Esophagus (tissue), 2 donors: ENCODE data around the gene BCL7C. TPM values are rescaled to one million over a fixed set of nuclear protein-coding genes. Genes with fewer than 3 reads are reported as not detected.
"Not testable (repeated sequence)": the region's sequence is repeated elsewhere in the genome, so short reads cannot be mapped to it uniquely, and the experiment has no call there.

Source experiments
- H3K27ac ChIP-seq, 2 donors: one replicate each; pipeline ENCODE4 v1.5.1; 2013; ENCODE audit warnings: low read depth in 2 of 2, mild to moderate bottlenecking in 2 of 2, inconsistent platforms in 1 of 2, low read length in 1 of 2, moderate library complexity in 1 of 2
- H3K27me3 ChIP-seq, 2 donors: one replicate each; pipeline ENCODE4 v1.6.1; 2013; ENCODE audit warnings: low read length in 2 of 2, control low read depth in 1 of 2, mild to moderate bottlenecking in 1 of 2; ENCODE audit not compliant: insufficient read depth in 2 of 2, control insufficient read depth in 1 of 2
- H3K36me3 ChIP-seq, 2 donors: one replicate each; pipeline ENCODE4 v1.6.1; 2013; ENCODE audit warnings: low read length in 1 of 2; ENCODE audit not compliant: control insufficient read depth in 2 of 2, insufficient read depth in 2 of 2
- H3K4me1 ChIP-seq, 2 donors: one replicate each; pipeline ENCODE4 v1.6.1; 2013; ENCODE audit warnings: low read length in 1 of 2; ENCODE audit not compliant: control insufficient read depth in 2 of 2, insufficient read depth in 2 of 2
- H3K4me3 ChIP-seq, 2 donors: one replicate each; pipeline ENCODE4 v1.5.1; 2013; ENCODE audit warnings: low read length in 2 of 2, mild to moderate bottlenecking in 2 of 2, low read depth in 1 of 2, moderate library complexity in 1 of 2
- H3K9me3 ChIP-seq, 2 donors: one replicate each; pipeline ENCODE4 v1.6.1; 2013; ENCODE audit warnings: mild to moderate bottlenecking in 2 of 2, low read depth in 1 of 2, low read length in 1 of 2, moderate library complexity in 1 of 2; ENCODE audit not compliant: control insufficient read depth in 2 of 2, insufficient read depth in 1 of 2
- WGBS, 2 donors: extraction: QIAGEN DNeasy Blood & Tissue Kit; methylation state at CpG; one replicate each; pipeline ENCODE4 v1.1.7; 2013; 5-methylcytosine and 5-hydroxymethylcytosine counted together
- polyA plus RNA-seq, 2 donors: library from polyadenylated mRNA; stranded (reverse); fragments of 200-250 nt; gene quantifications; one replicate each; pipeline ENCODE4 v1.2.3, GENCODE V29; 2013
- donor health status: healthy with polysubstance abuse.
- donor health status: Bipolar disorder and iron deficiency.

Gene BCL7C
- polyA plus RNA-seq, 2 donors = 21.8 to 33.9 TPM

DNA sequence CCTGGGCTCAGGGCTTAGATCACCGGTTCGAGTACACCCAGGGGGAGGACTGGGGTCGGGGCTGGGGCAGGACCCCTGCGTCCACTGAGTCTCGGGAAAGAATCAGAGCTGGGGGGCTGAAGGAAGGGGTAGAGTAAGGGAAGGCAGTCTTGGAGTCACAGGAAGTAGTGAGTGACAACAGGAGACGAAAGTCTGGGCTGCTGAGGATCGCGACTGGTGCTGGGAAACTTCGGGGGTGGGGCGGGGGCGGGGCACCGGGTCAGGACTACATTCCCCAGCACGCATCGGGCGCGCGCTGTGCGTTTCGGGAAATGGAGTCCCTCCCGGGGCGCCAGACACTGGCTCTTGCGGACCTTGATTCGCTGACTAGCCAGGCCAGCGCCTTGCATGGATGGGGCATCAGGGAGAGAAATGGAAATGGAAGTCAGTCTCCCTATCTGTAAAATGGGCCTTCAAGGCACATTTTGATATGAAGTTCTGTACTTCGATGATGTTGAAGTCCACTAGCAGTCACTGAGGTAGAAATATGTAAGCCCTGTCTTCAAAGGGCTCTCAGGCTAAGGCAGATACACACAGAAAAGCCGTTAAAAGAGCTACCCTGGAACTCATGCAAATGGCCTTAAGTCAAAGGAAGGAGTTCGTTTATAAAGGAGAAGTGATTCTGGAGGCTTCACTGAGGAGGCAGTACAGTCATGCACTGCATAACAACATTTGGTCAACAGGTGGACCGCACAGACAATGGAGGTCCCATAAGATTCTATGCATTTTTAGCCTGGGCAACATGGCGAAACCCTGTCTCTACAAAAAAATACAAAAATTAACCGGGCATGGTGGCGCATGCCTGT is 3.2 kb upstream of the BCL7C start:
- Histone ChIP-seq H3K9me3 (no peaks in the 10 kb centered on the region), H3K4me1 (peaks cover 2 to 24% of the 10 kb centered on the region in 2 donors), H3K27me3 (no peaks in the 10 kb centered on the region), H3K4me3 (peak overlapping the region; percentile 53 to 55), H3K36me3 (no peaks in the 10 kb centered on the region), H3K27ac (peak overlapping the region; percentile 95 to 100)
- WGBS, 2 donors = 16 to 19% methylated on average over 30 to 31 of the region's 31 CpGs

DNA sequence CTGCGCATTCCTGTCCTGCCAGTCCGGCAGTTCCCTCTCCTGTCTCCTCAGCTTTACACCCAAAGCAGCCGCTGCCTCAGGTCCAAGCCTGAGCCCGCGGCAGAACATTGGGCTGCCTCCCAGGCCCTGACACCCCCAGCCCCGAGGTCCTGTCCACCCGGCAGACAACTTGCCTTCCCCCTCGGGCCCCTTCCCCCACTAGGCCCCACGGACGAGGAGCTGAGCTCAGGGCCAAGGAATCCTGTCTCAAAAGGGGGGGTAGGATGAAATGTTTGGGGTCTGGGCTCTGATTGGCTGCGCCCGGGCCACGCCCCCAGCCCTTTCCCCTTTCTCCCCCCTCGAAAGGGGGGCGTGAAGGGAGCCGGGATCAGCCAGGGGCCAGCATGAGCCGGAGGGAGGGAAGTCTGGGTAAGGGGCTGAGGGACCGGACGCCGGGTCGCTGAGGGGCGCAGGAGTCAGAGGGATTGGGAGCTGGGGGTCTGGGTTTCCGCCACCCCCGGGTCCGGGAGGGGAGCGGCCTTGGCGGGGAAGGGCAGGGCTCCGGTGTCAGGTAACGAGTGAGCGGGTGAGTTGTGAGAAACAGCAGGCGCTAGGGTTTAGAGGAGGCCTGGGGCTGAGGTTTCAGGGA is 2.5 kb upstream of the BCL7C start, which contains the start of gene CTF1:
Gene CTF1, plus strand, starts transcription at position 354 of the 628 bp plus-strand sequence. Its CDS starts 30 bp downstream, at position 384.
- peak within 1 kb of the TSS; percentile 53 to 55 for H3K4me3 ChIP-seq
- H3K4me1 ChIP-seq = peaks cover 2 to 24% of the 10 kb centered on the region in 2 donors
- no peaks in the 10 kb centered on the region for H3K36me3 ChIP-seq
- 14 to 17% methylated on average over 30 to 31 of the region's 31 CpGs for WGBS, 2 donors
- H3K27ac ChIP-seq = peak within 1 kb of the TSS; percentile 95 to 100
- H3K9me3 ChIP-seq = no peaks in the 10 kb centered on the region
- no peaks in the 10 kb centered on the region for H3K27me3 ChIP-seq

DNA sequence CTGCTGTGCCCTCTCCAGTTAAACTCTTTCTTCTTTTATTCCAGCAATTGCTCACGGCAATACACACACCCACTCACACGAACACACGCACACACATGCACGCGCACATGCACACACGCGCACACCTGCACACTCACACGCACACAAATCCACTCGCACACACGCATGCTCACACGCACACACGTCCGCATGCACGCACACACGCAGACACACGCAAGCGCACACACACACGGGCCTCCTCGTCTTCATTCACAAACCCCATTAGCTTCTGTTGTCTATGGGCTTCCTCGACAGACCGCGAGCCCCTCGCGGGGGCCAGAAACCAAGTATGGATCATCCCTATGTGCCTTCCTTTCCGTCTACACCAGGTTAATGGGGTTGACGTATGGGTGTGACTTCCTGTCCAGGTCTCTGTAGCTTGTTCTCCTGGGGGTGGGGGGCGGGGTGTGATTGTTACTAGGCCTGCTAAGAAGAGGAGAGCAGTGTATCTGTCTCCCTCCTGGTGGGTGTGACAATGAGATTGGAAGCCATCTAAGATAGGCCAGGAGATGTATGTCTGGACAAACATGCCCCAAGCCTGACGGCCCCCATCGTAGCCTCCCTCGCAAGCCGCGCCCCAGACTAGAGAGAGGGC is 1.9 kb upstream of the BCL7C start:
- Histone ChIP-seq H3K4me1 (peaks cover 2 to 24% of the 10 kb centered on the region in 2 donors), H3K27me3 (no peaks in the 10 kb centered on the region), H3K9me3 (no peaks in the 10 kb centered on the region), H3K27ac (peak overlapping the region; percentile 95 to 100), H3K4me3 (peak overlapping the region; percentile 53 to 55), H3K36me3 (no peaks in the 10 kb centered on the region)
- WGBS, 2 donors = 38 to 66% methylated on average over 32 of the region's 32 CpGs

DNA sequence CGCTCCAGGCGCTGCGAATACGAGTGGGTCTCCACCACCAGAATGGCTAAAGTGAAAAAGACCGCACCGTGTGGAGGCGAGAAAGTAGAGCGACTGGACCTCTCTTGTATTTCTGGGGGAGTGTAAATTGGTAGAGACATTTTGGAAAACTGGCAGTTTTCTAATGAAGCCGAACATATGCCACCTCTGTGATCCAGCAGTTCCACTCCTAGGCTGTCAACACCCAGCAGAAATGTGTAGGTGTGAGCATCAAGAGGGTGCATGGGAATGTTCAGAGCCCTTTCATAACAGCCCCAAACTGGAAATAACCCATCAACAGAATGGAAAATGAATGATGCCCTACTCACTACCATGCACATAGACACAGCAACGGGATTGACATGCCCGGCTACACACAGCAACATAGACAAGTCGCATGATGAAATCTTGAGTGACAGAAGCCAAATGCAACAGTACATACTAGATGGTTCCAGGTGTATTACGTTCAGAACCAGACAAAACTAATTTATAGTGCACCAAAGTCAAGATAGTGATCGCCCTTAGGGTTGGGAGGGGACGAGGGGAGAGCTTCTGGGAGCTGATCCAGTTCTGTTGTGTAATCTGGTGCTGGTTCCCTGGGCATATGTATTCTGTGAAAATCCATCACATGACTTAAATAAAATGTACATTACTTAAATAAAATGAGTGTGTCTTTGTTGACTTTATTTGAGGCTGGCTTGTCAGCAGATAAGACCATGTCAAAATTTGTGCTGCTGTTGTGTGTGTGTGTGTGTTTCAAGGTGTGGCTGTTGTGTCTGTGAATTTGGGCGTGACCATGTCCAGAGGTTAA is 877 bp upstream of the BCL7C start:
- WGBS, 2 donors = 29 to 38% methylated on average over 16 of the region's 16 CpGs
- H3K4me3 ChIP-seq = peak overlapping the region; percentile 67 to 83

DNA sequence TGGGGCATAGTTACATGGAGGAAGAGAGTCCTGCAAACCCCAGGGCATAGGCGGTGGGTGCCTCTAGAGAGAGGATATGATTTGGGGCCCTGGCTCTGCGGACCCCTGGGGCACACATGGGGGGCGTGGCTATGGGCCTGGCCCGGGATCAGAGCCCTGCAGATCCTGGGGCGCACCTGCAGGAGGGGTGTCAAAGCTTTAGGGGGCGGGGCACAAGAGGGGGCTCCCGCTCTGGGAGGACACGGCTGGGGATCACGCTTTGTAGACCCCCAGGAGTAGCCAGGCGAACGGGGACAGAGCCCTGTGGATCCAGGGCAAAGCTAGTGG is 497 bp downstream of the BCL7C start:
- Histone ChIP-seq H3K9me3 (no peaks in the 10 kb centered on the region), H3K4me1 (peaks cover 2 to 24% of the 10 kb centered on the region in 2 donors), H3K27ac (peak overlapping the region; percentile 95 to 100), H3K4me3 (peak overlapping the region; percentile 67 to 83), H3K36me3 (peaks cover 3 to 7% of the 10 kb centered on the region in 2 donors), H3K27me3 (no peaks in the 10 kb centered on the region)
- 1% methylated on average over 7 to 11 of the region's 11 CpGs for WGBS, 2 donors

More for the DNA sequence above, 877 bp upstream of the BCL7C start:
- Histone ChIP-seq H3K36me3 (no peaks in the 10 kb centered on the region), H3K9me3 (no peaks in the 10 kb centered on the region), H3K4me1 (peaks cover 2 to 24% of the 10 kb centered on the region in 2 donors), H3K27me3 (no peaks in the 10 kb centered on the region), H3K27ac (peak overlapping the region; percentile 95 to 100)

DNA sequence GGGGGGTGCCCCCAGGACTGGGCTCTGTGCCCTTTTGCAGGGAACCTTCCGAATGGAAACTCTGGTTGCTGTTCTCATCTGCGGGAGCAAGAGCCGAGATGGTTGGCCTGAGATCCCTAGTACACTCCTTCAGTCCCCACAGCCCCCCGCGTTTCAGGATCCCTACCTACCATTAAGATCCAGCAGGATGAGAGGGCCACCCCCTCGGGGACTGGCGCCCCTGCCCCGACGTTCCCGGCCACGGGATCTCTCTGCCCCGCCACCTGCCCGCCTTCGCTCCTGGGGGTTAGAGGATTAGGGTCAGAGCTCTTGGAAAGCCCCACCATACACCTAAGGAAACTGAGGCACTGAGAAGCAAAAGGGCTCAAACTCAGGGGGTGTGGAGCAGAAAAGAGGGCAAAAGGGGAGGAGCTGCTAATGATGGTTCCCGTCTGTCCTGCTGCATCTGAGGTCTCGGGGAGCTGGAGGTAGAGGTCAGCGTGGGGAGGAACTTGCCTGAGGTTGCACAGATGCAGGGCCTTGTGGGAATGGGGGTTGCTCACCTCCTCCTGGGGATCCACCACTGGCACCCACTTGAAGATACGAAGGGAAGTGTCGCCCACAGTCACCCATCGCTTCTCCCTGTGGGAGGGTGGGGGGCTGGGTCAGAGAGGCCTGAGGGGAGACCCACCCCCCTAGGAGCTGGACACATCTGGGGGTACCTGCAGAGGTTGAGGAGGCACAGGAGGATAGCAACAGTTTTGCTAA is 1.0 kb downstream of the BCL7C start:
- H3K4me1 ChIP-seq = peaks cover 2 to 24% of the 10 kb centered on the region in 2 donors
- H3K4me3 ChIP-seq = peak overlapping the region; percentile 67 to 83
- H3K36me3 ChIP-seq = peaks cover 3 to 7% of the 10 kb centered on the region in 2 donors
- WGBS, 2 donors = 47 to 59% methylated on average over 20 of the region's 20 CpGs
- H3K27ac ChIP-seq = peak overlapping the region; percentile 95 to 100
- H3K27me3 ChIP-seq = no peaks in the 10 kb centered on the region
- H3K9me3 ChIP-seq = no peaks in the 10 kb centered on the region

DNA sequence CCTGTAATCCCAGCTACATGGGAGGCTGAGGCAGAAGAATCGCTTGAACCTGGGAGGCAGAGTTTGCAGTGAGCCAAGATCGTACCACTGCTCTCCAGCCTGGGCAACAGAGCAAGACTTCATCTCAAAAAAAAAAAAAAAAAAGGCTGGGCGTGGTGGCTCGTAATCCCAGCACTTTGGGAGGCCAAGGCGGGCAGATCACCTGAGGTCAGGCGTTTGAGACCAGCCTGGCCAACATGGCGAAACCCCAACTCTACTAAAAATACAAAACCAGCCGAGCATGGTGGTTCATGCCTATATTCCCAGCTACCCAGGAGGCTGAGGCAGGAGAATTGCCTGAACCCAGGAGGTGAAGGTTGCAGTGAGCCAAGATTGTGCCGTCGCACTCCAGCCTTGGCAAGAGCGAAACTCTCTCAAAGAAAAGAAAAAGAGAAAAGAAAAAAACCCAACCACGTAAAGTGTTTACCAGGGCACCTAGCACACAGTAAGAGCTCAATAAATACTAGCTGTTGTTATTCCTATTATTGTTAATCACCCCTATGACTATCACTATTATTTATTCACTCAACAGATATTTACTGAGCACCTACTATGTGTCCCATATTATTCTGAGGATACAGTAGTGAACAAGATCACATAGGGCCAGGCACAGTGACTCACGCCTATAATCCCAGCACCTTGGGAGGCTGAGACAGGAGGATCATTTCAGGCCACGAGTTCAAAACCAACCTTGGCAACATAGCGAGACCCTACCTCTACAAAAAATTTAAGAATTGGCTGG is 2.6 kb downstream of the BCL7C start:
- not testable (repeated sequence) for H3K4me3 ChIP-seq, H3K9me3 ChIP-seq, H3K27ac ChIP-seq, H3K27me3 ChIP-seq
- Histone ChIP-seq H3K4me1 (peaks cover 0 to 24% of the 10 kb centered on the region in 2 donors), H3K36me3 (peaks cover 6 to 11% of the 10 kb centered on the region in 2 donors)
- WGBS, 2 donors = 87 to 90% methylated on average over 15 of the region's 15 CpGs

DNA sequence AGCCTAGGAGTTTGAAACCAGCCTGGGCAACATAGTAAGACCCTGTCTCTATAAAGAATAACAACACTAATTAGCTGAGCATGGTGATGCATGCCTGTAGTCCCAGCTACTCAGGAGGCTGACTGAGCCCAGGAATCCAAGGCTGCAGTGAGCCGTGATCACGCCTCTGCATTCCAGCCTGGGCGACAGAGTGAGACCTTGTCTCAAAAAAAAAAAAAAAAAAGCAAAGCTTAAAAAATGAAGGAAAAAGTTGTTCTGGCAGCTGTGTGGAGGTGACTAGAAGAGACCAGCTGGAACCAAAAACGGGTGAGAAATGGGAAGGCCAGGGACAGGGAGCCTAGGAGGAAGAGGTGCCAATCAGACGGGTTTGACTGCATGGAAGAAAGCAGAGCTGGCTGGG is 4.2 kb downstream of the BCL7C start:
- no peak overlapping the region for H3K4me3 ChIP-seq
- no peaks in the 10 kb centered on the region for H3K9me3 ChIP-seq
- no peak overlapping the region for H3K27ac ChIP-seq
- peaks cover 6 to 11% of the 10 kb centered on the region in 2 donors for H3K36me3 ChIP-seq
- H3K27me3 ChIP-seq = no peaks in the 10 kb centered on the region
- WGBS, 2 donors = 80% methylated on average over 5 of the region's 5 CpGs
- peaks cover 0 to 19% of the 10 kb centered on the region in 2 donors for H3K4me1 ChIP-seq
